Fibroblast of pulmonary artery (primary cell): ENCODE measurements around the gene DEFB132.

ENCODE experiments used
- DNase-seq: peaks from one replicate; pipeline ENCODE4 v3.0.0-alpha.2; 2010; ENCODE audit warnings: low read depth
- H3K4me3 ChIP-seq: replicated peaks from 2 replicates; pipeline ENCODE4 v1.5.1; 2011; ENCODE audit warnings: low read depth, mild to moderate bottlenecking, control low read depth, low read length, moderate library complexity
- CTCF ChIP-seq: IDR thresholded peaks from 2 replicates; pipeline ENCODE4 v1.5.1; 2011; ENCODE audit warnings: mild to moderate bottlenecking, control low read depth, low read length, inconsistent platforms; ENCODE audit errors: missing control alignments

Gene DEFB132

GRCh38 chr20:259981-260380 lies 2.5 kb downstream of the DEFB132 start:
- no peak for TF ChIP-seq CTCF
- no peak overlapping the region for H3K4me3 ChIP-seq
- DNase-seq: no peak

GRCh38 chr20:263701-264100 lies 6.2 kb downstream of the DEFB132 start:
- no peak for TF ChIP-seq CTCF
- H3K4me3 ChIP-seq: no peak overlapping the region
- no peak for DNase-seq

GRCh38 chr20:266596-267562 lies 9.4 kb downstream of the DEFB132 start:
- peak; percentile 81 for DNase-seq

GRCh38 chr20:270517-270916 lies 13.0 kb downstream of the DEFB132 start:
- no peak for TF ChIP-seq CTCF
- no peak for DNase-seq
- H3K4me3 ChIP-seq: no peak overlapping the region

More at GRCh38 chr20:266596-267562, 9.4 kb downstream of the DEFB132 start:
- H3K4me3 ChIP-seq: peak overlapping the region; percentile 59
- TF ChIP-seq CTCF: peak; percentile 84

- H3K4me3 ChIP-seq: no peak overlapping the region
- no peak for DNase-seq
- TF ChIP-seq CTCF: no peak
Observed at GRCh38 chr20:271069-271468, 13.5 kb downstream of the DEFB132 start.

GRCh38 chr20:271528-271927 lies 14.0 kb downstream of the DEFB132 start:
- DNase-seq: no peak
- TF ChIP-seq CTCF: no peak
- no peak overlapping the region for H3K4me3 ChIP-seq

- H3K4me3 ChIP-seq: no peak overlapping the region
- TF ChIP-seq CTCF: no peak
- DNase-seq: peak; percentile 22
Observed at GRCh38 chr20:272718-273117, 15.2 kb downstream of the DEFB132 start.
